Neural cell (in vitro differentiated cells): ENCODE results near the gene GNG10.

Experiments
- CTCF ChIP-seq: fragments of 450-650 bp; IDR thresholded peaks from 2 replicates; pipeline ENCODE4 v1.5.1; 2014; ENCODE audit warnings: antibody characterized with exemption, mild to moderate bottlenecking, moderate library complexity; ENCODE audit not compliant: poor library complexity, severe bottlenecking
- POLR2AphosphoS5 ChIP-seq: IDR thresholded peaks from 2 replicates; pipeline ENCODE4 v1.6.1; 2012

GRCh38 chr9:111631214-111631971 lies 30.0 kb upstream of the GNG10 start, which contains the start of gene DNAJC25:
- TF ChIP-seq CTCF (peak; percentile 30), POLR2AphosphoS5 (peak; percentile 95)
